ACC112 (cell line): ENCODE results near the gene YBX1.
"Not testable (repeated sequence)": the region's sequence is repeated elsewhere in the genome, so short reads cannot be mapped to it uniquely, and the experiment has no call there.

Experiments used
- H2AFZ ChIP-seq: fragments of 200-600 bp; sonication (generic); one replicate; pipeline ENCODE4 v1.6.0; 2017; ENCODE audit warnings: antibody characterized with exemption, low read length; ENCODE audit not compliant: unreplicated experiment
- H3K27ac ChIP-seq: fragments of 200-600 bp; sonication (generic); 2 replicates; pipeline ENCODE4 v1.5.1; 2014; ENCODE audit warnings: low read depth, mild to moderate bottlenecking, antibody characterized with exemption, low read length, moderate library complexity
- H3K27me3 ChIP-seq: fragments of 200-600 bp; sonication (generic); 2 replicates; pipeline ENCODE4 v1.6.1; 2014; ENCODE audit warnings: mild to moderate bottlenecking, antibody characterized with exemption, low read length, moderate library complexity, mixed read lengths; ENCODE audit not compliant: insufficient read depth
- H3K36me3 ChIP-seq: fragments of 200-600 bp; sonication (generic); 2 replicates; pipeline ENCODE4 v1.6.1; 2016; ENCODE audit warnings: mild to moderate bottlenecking, antibody characterized with exemption, low read length, moderate library complexity, mixed read lengths; ENCODE audit not compliant: insufficient read depth
- H3K4me1 ChIP-seq: fragments of 200-600 bp; sonication (generic); one replicate; pipeline ENCODE4 v1.6.1; 2016; ENCODE audit warnings: low read length, mixed read lengths; ENCODE audit not compliant: insufficient read depth, unreplicated experiment, control insufficient read depth
- H3K4me3 ChIP-seq: fragments of 200-600 bp; sonication (generic); 2 replicates; pipeline ENCODE4 v1.5.1; 2014; ENCODE audit warnings: mild to moderate bottlenecking, low read depth, low read length
- H3K79me2 ChIP-seq: fragments of 200-600 bp; sonication (generic); one replicate; pipeline ENCODE4 v1.6.0; 2016; ENCODE audit warnings: low read length; ENCODE audit not compliant: control insufficient read depth, unreplicated experiment, insufficient read depth

Gene YBX1

GRCh38 chr1:42720868-42721267 is 38.6 kb downstream of the YBX1 start:
- Histone ChIP-seq H3K27ac (no peak overlapping the region), H3K4me3 (no peak overlapping the region), H2AFZ (no peak overlapping the region), H3K27me3 (no peaks in the 10 kb centered on the region), H3K36me3 (peaks cover 9% of the 10 kb centered on the region; the same call in 1 of the 2 replicates), H3K79me2 (no peaks in the 10 kb centered on the region), H3K4me1 (no peaks in the 10 kb centered on the region)

- Histone ChIP-seq H3K4me1 (no peaks in the 10 kb centered on the region), H2AFZ (no peak overlapping the region), H3K36me3 (0 out of 2 replicates have a peak, but pooled peaks cover 2% of the 10 kb centered on the region), H3K79me2 (no peaks in the 10 kb centered on the region), H3K27me3 (no peaks in the 10 kb centered on the region), H3K4me3 (no peak overlapping the region), H3K27ac (no peak overlapping the region)
These were observed 39.7 kb downstream of the YBX1 start for GRCh38 chr1:42721926-42722325.

- not testable (repeated sequence) for H3K36me3 ChIP-seq, H3K27ac ChIP-seq, H2AFZ ChIP-seq, H3K4me1 ChIP-seq, H3K27me3 ChIP-seq, H3K4me3 ChIP-seq, H3K79me2 ChIP-seq
These were observed 40.2 kb downstream of the YBX1 start for GRCh38 chr1:42722403-42722802.

DNA sequence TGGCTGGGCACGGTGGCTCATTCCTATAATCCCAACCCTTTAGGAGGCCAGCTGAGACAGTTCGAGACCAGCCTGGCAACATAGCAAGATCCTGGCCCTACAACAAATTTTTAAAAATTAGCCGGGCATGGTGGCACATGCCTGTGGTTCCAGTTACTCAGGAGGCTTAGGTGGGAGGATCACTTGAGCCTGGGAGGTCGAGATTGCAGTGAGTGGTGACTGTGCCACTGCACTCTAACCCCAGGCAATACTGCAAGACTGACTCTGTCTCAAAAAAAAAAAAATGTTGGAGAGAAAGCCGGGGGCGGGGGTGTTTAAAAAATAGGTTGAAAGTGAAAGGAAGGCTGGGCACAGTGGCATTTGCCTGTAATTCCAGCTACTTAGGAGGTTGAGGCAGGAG is 41.3 kb downstream of the YBX1 start:
- H3K27ac ChIP-seq = no peak overlapping the region
- no peak overlapping the region for H2AFZ ChIP-seq
- H3K4me1 ChIP-seq = no peaks in the 10 kb centered on the region
- 0 out of 2 replicates have a peak, but pooled peaks cover 2% of the 10 kb centered on the region for H3K36me3 ChIP-seq
- no peaks in the 10 kb centered on the region for H3K79me2 ChIP-seq
- no peak overlapping the region for H3K4me3 ChIP-seq
- H3K27me3 ChIP-seq = no peaks in the 10 kb centered on the region

DNA sequence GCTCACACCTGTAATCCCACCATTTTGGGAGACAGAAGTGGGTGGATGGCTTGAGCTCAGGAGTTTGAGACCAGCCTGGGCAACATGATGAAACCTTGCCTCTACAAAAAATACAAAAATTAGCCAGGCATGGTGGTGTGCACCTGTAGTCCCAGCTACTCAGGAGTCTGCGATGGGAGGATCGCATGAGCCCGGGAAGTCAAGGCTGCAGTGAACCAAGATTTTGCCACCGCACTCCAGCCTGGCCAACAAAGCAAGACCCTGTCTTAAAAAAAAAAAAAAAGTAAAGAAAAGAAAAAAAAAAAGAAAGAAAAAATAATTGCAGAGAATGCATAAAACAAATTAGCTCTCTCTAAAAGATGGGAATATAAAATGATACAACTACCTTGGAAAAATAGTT is 43.6 kb downstream of the YBX1 start:
- H3K4me1 ChIP-seq, H3K27me3 ChIP-seq, H3K36me3 ChIP-seq, H2AFZ ChIP-seq, H3K4me3 ChIP-seq, H3K27ac ChIP-seq, H3K79me2 ChIP-seq: not testable (repeated sequence)

- no peak overlapping the region for H3K27ac ChIP-seq
- H3K27me3 ChIP-seq = no peaks in the 10 kb centered on the region
- no peaks in the 10 kb centered on the region for H3K36me3 ChIP-seq
- no peaks in the 10 kb centered on the region for H3K79me2 ChIP-seq
- no peak overlapping the region for H2AFZ ChIP-seq
- no peaks in the 10 kb centered on the region for H3K4me1 ChIP-seq
- no peak overlapping the region for H3K4me3 ChIP-seq
These were observed 47.8 kb downstream of the YBX1 start for GRCh38 chr1:42730002-42730401.

DNA sequence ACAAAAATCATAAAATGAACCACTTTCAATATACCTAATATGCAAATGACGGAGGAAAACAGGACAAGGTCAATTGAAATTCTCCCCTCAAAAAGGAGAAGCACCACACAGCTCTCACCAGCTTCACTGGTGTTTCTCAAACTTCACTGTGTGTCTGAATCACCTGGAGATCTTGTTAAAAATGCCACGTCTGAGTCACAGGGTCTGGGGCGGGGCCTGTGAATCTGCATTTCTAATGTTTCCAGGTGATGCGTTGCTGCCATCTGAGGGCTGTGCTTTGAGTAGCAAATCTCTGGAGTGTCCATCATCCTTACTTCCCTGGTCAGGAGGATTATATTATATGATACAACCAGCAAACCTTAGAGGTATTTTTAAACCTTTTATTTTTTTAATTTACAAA is 48.8 kb downstream of the YBX1 start:
- Histone ChIP-seq H3K27me3 (no peaks in the 10 kb centered on the region), H3K4me3 (no peak overlapping the region), H2AFZ (no peak overlapping the region), H3K79me2 (no peaks in the 10 kb centered on the region), H3K36me3 (no peaks in the 10 kb centered on the region), H3K27ac (no peak overlapping the region), H3K4me1 (no peaks in the 10 kb centered on the region)

GRCh38 chr1:42731585-42731984 is 49.4 kb downstream of the YBX1 start:
- Histone ChIP-seq H3K27me3 (no peaks in the 10 kb centered on the region), H3K4me3 (no peak overlapping the region), H2AFZ (no peak overlapping the region), H3K27ac (no peak overlapping the region), H3K36me3 (no peaks in the 10 kb centered on the region), H3K79me2 (no peaks in the 10 kb centered on the region), H3K4me1 (no peaks in the 10 kb centered on the region)

DNA sequence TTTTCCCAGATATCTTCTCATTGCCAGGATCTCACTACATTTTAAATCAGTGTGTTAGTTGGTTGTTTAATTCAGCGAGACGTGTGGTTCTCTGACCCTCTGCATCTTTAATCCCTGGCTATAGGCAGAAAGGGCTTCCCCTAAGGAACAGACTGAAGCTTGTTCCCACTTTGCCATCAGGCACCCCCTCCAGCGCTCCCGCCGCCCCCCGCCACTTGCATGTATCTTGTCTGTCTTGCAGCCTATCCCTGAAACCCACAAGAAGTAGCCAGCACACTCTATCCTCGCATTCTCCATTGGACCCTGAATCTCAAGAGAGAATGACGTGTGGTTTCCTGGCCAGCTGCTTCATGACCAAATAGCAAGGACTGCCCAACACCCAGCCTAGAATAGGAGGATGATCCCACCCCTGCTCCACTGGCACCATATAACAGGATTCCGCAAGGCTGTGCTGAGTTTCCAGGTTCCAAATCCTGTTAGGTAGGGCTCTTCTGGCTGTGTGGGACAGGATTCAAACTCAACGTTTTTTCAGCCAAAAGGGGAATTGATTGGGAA is 50.0 kb downstream of the YBX1 start:
- Histone ChIP-seq H3K79me2 (no peaks in the 10 kb centered on the region), H3K27me3 (no peaks in the 10 kb centered on the region), H3K27ac (no peak overlapping the region), H3K4me1 (no peaks in the 10 kb centered on the region), H2AFZ (no peak overlapping the region), H3K36me3 (no peaks in the 10 kb centered on the region), H3K4me3 (no peak overlapping the region)

DNA sequence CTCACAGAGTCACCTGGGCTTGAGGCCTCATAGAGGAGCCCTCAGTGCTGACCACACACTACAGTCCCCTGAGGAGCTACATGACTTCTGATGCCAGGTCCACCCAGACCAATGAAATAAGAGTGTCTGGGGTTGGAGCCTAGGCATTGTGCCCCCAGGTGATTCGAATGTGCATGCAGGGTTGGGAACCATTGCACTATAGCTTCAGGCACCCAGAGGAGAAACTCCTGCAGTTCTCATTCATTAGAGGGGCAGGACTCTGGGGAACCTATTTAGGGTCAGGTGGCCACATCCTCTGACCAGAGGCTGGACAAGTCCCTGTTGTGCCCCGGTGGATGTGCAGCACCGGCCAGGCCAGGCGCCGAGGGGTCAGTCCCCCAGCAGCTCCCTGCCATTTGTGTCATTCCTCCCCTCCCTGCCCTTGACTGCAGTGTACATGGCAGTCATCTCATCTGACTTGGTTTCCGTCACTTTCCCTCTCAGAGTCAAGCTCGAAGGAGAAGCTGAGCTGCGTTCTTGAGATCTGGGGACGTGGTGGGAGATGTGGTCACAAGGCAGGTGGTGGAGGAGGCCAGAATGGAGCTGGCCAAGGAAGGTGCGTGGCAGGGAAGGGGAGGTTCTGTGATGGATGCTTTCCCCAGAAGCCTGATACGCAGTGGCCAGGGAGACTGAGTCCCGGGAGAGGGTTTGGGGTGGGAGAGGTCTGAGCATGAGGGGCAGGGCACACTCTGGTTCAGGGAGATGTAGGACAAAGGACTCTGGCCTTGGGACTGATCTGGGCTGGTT is 51.4 kb downstream of the YBX1 start:
- Histone ChIP-seq H3K79me2 (no peaks in the 10 kb centered on the region), H3K27me3 (no peaks in the 10 kb centered on the region), H3K4me1 (no peaks in the 10 kb centered on the region), H3K4me3 (no peak overlapping the region), H3K36me3 (no peaks in the 10 kb centered on the region), H3K27ac (no peak overlapping the region), H2AFZ (no peak overlapping the region)
